ENCODE results near the gene PIP4K2A. TPM values are rescaled to one million over a fixed set of nuclear protein-coding genes. Genes with fewer than 3 reads are reported as not detected.

PIP4K2A gene
- total RNA-seq, 6 experiments from 2014 or later: 8.1 to 27.6 (median 12.0) TPM

GRCh38 chr10:22690614-22691431 lies 23.6 kb downstream of the PIP4K2A start:
- Histone ChIP-seq H3K27ac (no peak overlapping the region), H3K4me3 (no peak overlapping the region), H3K27me3 (no peaks in the 10 kb centered on the region), H3K36me3 (no peaks in the 10 kb centered on the region), H3K9me3 (no peaks in the 10 kb centered on the region), H3K4me1 (peaks cover 0 to 20% (median 0%) of the 10 kb centered on the region in 4 donors)
- WGBS (ENCODE audit: insufficient coverage, low coverage, low lambda C conversion rate, missing lambda C conversion rate): 60% methylated on average over 6 of the region's 9 CpGs
- ATAC-seq: peak in 3 of 4 donors; percentile 67 to 81 (median 68)
- no peak for DNase-seq
- TF ChIP-seq CTCF (IDR thresholded peaks at IDR 0.05): no peak
- TF ChIP-seq POLR2A (IDR thresholded peaks at IDR 0.05): no peak
- intact Hi-C loops (cut with DNase I): no loop called here

- DNase-seq: no peak
Measured at GRCh38 chr10:22690158-22690557, 24.2 kb downstream of the PIP4K2A start.

GRCh38 chr10:22686347-22686746 lies 28.0 kb downstream of the PIP4K2A start:
- ATAC-seq (no peak), DNase-seq (no peak)
- Histone ChIP-seq H3K27me3 (no peaks in the 10 kb centered on the region), H3K36me3 (no peaks in the 10 kb centered on the region), H3K4me1 (peaks cover 0 to 42% (median 7%) of the 10 kb centered on the region in 4 donors), H3K9me3 (no peaks in the 10 kb centered on the region), H3K4me3 (no peak overlapping the region), H3K27ac (no peak overlapping the region)
- intact Hi-C loops (cut with DNase I): no loop called here
- WGBS (ENCODE audit: insufficient coverage, low coverage, low lambda C conversion rate, missing lambda C conversion rate): 0% methylated on average over 1 of the region's 1 CpG
- TF ChIP-seq POLR2A (IDR thresholded peaks at IDR 0.05) (no peak), CTCF (IDR thresholded peaks at IDR 0.05) (no peak)

More at GRCh38 chr10:22690158-22690557, 24.2 kb downstream of the PIP4K2A start:
- H3K27me3 ChIP-seq: no peaks in the 10 kb centered on the region
- H3K4me3 ChIP-seq: no peak overlapping the region
- H3K27ac ChIP-seq: no peak overlapping the region
- peaks cover 0 to 20% (median 0%) of the 10 kb centered on the region in 4 donors for H3K4me1 ChIP-seq
- no peak for ATAC-seq
- no peak for TF ChIP-seq CTCF (IDR thresholded peaks at IDR 0.05)
- no peak for TF ChIP-seq POLR2A (IDR thresholded peaks at IDR 0.05)
- intact Hi-C loops (cut with DNase I): no loop called here
- WGBS (ENCODE audit: insufficient coverage, low coverage, low lambda C conversion rate, missing lambda C conversion rate): 63% methylated on average over 2 of the region's 2 CpGs
- no peaks in the 10 kb centered on the region for H3K36me3 ChIP-seq
- H3K9me3 ChIP-seq: no peaks in the 10 kb centered on the region

GRCh38 chr10:22685926-22686325 lies 28.5 kb downstream of the PIP4K2A start:
- H3K27me3 ChIP-seq: no peaks in the 10 kb centered on the region
- H3K4me1 ChIP-seq: peaks cover 0 to 41% (median 9%) of the 10 kb centered on the region in 4 donors
- ATAC-seq (peak; percentile 3 to 66 (median 13)), DNase-seq (no peak)
- 64% methylated on average over 8 of the region's 8 CpGs for WGBS (ENCODE audit: insufficient coverage, low coverage, low lambda C conversion rate, missing lambda C conversion rate)
- intact Hi-C loops (cut with DNase I): no loop called here
- TF ChIP-seq CTCF (IDR thresholded peaks at IDR 0.05) (no peak), POLR2A (IDR thresholded peaks at IDR 0.05) (no peak)
- H3K27ac ChIP-seq: no peak overlapping the region
- no peak overlapping the region for H3K4me3 ChIP-seq
- no peaks in the 10 kb centered on the region for H3K36me3 ChIP-seq
- H3K9me3 ChIP-seq: no peaks in the 10 kb centered on the region
